ENCODE data around the gene CORO2A.
A peak's percentile ranks its signal among the peaks of the same experiment; 100 is the strongest.
"Not testable (repeated sequence)": the region's sequence is repeated elsewhere in the genome, so short reads cannot be mapped to it uniquely, and the experiment has no call there.

The CORO2A gene

GRCh38 chr9:98117984-98118639 lies 74.3 kb downstream of the CORO2A start:
- peak; percentile 37 for TF ChIP-seq CTCF (conservative IDR thresholded peaks at IDR 0.05; ENCODE audit: low read depth, low read length)
- peak overlapping the region; percentile 67 for H3K4me3 ChIP-seq (ENCODE audit: low read depth, low read length)
- peak; percentile 38 for DNase-seq (ENCODE audit: low read depth)

- not testable (repeated sequence) for H3K4me3 ChIP-seq (ENCODE audit: low read depth, low read length); DNase-seq (ENCODE audit: low read depth)
Observed at GRCh38 chr9:98117097-98117496, 75.3 kb downstream of the CORO2A start.

DNA sequence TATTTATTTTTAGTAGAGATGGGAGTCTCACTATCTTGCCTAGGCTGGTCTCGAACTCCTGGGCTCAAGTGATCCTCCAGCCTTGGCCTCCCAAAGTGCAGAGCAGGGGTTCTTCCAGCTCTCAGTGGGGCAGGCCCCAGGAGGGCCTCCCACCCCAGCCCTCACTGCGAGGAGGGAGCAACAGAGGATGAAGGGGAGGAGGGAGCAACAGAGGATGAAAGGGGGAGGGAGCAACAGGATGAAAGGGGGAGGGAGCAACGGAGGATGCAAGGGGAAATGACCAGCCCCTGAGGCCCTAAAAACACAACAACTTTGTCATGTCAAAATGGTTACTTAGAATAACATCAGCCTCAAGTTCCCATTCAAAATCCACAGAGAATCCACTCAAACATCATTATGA lies 83.4 kb downstream of the CORO2A start:
- DNase-seq (ENCODE audit: low read depth) = no peak
- no peak overlapping the region for H3K4me3 ChIP-seq (ENCODE audit: low read depth, low read length)
- TF ChIP-seq CTCF (conservative IDR thresholded peaks at IDR 0.05; ENCODE audit: low read depth, low read length) = no peak

- DNase-seq (ENCODE audit: low read depth) = no peak
- TF ChIP-seq CTCF (conservative IDR thresholded peaks at IDR 0.05; ENCODE audit: low read depth, low read length) = no peak
- H3K4me3 ChIP-seq (ENCODE audit: low read depth, low read length) = no peak overlapping the region
Observed at GRCh38 chr9:98108531-98109031, 83.9 kb downstream of the CORO2A start.

DNA sequence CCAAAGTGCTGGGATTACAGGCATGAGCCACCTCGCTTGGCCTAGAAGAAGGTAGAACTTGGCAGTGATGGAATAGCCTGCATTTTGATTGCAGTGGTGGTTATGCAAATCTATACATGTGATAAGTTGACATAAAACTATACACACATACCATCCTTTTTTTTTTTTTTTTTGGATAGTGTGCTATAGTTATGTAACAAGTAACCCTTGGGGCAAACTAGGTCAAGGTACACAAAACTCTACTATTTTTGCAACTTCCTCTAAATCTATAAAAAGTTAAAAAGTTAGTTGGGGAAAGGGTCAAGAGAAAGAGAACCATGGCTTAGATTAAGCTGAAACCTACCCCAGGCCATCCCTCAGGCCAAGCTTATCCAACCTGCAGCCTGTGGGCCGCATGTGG lies 84.5 kb downstream of the CORO2A start:
- TF ChIP-seq CTCF (conservative IDR thresholded peaks at IDR 0.05; ENCODE audit: low read depth, low read length) = no peak
- no peak overlapping the region for H3K4me3 ChIP-seq (ENCODE audit: low read depth, low read length)
- DNase-seq (ENCODE audit: low read depth) = no peak

DNA sequence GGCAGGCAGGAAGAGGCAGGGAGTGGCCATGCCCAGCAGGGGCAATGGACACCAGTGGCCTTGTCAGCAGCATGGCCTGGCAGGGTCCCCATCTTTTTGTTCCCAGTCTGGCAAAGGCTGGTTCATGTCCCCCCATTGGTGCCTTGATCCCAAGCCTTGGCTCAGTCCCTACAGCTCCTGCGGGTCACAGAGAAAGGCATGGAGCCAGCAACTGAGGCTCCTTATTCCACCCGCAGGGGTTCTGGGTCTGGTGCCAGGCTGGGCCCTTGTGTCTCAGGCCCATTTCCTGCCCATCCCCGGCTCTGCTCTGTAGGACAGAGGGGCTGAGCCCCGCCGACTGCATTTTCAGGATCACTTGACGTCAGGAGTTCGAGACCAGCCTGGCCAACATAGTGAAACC lies 87.4 kb downstream of the CORO2A start:
- DNase-seq (ENCODE audit: low read depth) = no peak
- H3K4me3 ChIP-seq (ENCODE audit: low read depth, low read length) = no peak overlapping the region
- TF ChIP-seq CTCF (conservative IDR thresholded peaks at IDR 0.05; ENCODE audit: low read depth, low read length) = no peak

- no peak for TF ChIP-seq CTCF (conservative IDR thresholded peaks at IDR 0.05; ENCODE audit: low read depth, low read length)
- H3K4me3 ChIP-seq (ENCODE audit: low read depth, low read length) = no peak overlapping the region
- DNase-seq (ENCODE audit: low read depth) = no peak
Observed at GRCh38 chr9:98104445-98104881, 88.0 kb downstream of the CORO2A start.

Data from choroid plexus epithelial cell (primary cell).